GM12873 (cell line): ENCODE data around the gene COL19A1.

Experiments used
- TF ChIP-seq, protein P1 (sequence below): IDR thresholded peaks from 2 replicates; pipeline ENCODE4 v1.5.1; 2012; ENCODE audit warnings: low read depth, mild to moderate bottlenecking, moderate library complexity, low read length, control low read depth; ENCODE audit not compliant: insufficient read depth; ENCODE audit errors: missing control alignments

The COL19A1 gene

GRCh38 chr6:70060680-70061079 is 194.3 kb downstream of the COL19A1 start:
- TF ChIP-seq, protein P1, sequence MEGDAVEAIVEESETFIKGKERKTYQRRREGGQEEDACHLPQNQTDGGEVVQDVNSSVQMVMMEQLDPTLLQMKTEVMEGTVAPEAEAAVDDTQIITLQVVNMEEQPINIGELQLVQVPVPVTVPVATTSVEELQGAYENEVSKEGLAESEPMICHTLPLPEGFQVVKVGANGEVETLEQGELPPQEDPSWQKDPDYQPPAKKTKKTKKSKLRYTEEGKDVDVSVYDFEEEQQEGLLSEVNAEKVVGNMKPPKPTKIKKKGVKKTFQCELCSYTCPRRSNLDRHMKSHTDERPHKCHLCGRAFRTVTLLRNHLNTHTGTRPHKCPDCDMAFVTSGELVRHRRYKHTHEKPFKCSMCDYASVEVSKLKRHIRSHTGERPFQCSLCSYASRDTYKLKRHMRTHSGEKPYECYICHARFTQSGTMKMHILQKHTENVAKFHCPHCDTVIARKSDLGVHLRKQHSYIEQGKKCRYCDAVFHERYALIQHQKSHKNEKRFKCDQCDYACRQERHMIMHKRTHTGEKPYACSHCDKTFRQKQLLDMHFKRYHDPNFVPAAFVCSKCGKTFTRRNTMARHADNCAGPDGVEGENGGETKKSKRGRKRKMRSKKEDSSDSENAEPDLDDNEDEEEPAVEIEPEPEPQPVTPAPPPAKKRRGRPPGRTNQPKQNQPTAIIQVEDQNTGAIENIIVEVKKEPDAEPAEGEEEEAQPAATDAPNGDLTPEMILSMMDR, result no peak

GRCh38 chr6:70061546-70061945 is 195.2 kb downstream of the COL19A1 start:
- TF ChIP-seq, protein P1, result no peak

DNA sequence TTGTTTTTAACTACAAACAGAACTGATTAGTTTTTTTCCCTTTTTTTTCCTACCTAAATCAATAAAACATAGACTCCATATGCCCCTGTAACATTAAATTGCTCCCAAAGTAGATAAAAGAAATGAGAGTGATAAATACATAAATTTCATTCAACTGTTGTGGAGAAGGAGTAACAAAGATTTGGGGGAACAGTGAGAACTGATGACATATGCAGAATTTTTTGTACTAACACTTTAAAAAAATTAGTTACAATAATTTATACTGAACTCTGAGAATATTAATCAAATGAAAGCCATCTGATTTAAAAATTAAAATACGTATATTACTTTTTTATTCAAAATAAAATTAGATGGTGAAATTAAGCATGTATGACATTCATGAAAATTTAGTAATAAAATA is 195.7 kb downstream of the COL19A1 start:
- TF ChIP-seq, protein P1, result no peak

DNA sequence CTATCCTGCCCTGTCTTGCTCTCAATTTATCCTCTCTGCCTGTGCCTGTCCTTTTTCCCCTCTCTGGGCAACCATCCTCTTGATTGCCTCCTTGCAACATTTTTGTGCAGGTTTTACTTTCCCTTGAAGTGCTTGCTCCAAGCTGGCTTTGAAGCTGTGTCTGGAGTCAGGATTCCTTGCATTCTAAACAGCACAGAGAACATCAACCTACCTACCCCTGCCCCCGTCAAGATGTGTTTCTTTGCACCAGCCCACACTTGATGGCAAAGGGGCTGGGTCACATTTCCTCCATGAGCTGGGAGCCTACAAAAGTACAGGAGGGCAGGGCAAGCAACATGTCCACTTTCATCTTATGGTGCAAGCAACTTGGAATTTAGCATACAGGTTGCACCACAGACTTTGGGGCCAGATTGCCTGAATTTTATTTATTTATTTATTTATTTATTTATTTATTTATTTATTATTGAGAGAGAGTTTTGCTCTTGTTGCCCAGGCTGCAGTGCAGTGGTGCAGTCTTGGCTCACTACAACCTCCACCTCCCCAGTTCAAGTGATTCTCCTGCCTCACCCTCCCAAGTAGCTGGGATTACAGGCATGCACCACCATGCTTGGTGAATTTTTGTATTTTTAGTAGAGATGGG is 206.3 kb downstream of the COL19A1 start:
- TF ChIP-seq, protein P1, result no peak

GRCh38 chr6:70073637-70074036 is 207.3 kb downstream of the COL19A1 start:
- TF ChIP-seq, protein P1, result no peak

GRCh38 chr6:70079241-70079640 is 212.9 kb downstream of the COL19A1 start:
- TF ChIP-seq, protein P1, result no peak

DNA sequence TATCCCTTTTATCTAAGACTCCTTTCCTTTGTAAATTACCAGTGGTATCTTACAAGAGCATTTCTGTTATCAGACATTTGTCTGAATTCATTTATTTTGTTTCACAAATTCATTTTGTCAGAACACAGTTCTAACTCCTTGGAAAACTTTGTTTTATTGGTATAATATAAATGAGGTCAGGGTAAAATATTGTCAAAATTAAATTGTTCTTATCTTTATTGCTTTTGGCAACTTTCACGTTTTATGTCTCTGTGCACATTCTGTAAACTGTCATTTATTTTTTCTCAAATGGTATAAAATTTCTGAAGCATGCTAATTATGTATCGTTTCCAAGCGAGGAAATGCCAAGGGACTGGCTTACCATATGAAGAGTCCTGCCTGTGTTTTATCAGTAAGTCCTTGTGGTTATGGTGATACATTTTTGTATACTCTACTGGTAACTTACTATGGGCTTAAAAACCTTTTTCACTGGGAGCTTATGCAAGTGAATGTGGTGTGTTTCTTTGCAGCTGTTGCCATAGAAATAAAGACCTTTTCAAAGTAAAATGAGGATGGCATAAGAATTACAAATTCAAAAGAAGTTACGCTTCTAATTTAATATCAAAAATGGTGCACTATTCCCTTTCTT is 214.2 kb downstream of the COL19A1 start:
- TF ChIP-seq, protein P1, result no peak
